Measurements from ENCODE around the gene USF1.
"Not testable (repeated sequence)": the region's sequence is repeated elsewhere in the genome, so short reads cannot be mapped to it uniquely, and the experiment has no call there.

The USF1 gene

DNA sequence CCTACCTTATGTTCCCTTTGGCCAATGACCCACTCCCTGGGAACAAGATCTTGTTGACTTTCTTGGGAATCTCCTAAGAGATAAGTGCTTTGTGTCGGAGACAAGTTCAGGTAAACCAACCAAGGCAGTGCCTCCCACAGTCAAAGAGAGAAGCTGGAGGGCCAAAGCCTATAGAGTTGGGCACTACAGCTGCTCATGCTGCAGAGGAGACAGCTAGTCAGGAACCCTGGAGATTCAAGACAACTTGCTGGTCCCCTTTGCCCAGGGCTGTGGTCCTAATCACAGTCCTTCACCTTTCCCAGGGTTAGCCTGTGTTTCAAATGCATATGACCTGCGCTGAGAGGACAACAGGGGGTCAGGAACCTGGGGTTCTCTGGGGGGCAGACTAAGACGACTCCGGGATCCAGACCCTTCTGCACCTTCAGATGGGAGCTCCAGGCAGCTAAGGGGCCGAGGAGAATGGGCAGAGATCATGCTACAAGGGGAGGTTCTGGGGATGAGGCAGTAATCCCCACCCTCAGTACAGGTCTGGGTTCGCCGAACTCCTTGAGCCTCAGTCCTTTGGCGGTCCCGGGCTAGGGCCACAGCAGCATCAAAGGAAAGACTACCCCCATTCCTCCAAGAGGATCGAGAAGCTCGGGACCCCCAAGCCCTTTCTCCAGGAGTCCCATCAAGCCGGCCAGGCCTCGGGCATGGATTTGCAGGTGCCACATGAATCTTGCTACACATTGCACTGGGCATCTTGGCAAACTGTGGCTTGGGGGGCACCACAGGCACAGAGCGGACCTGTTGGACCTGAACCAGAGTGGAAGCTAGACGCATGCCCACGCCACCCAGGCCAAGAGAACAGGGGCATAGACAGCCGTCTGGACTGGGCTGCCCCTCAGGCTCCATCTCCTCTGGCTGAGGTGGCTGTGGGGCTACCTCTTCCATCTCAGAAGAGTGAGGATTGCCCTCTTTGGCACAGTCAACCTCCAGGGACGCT lies 2.0 kb upstream of the USF1 start:
- DNase-seq, result no peak

DNA sequence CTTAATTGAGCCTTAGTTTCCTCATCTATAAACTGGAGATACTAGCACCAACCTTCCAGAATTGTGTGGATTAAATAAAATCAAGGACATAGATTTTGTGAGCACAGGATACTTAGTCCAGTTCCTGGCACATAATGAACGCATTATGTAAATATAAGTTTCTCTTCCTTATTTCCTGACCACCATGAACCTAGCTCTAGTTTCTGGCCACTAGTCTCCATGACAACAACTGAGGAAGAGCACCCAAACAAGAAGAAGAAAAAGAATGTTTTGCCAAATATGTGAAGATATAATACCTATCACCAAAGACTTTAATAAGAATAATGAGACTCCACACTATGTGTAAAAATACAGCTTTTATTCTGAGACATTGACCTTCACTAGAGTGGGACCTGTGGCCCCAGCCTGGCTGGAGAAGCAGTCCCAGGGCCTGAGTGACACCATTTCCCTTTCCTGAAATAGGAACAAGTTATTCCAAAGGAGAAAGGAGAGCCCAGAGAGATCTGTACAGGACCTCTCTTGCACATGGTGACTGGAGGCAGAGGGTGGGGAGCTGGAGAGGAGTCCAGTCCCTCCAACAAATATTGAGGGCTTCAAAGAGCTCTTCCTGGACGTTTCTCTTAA lies 940 bp upstream of the USF1 start:
- no peak for DNase-seq

DNA sequence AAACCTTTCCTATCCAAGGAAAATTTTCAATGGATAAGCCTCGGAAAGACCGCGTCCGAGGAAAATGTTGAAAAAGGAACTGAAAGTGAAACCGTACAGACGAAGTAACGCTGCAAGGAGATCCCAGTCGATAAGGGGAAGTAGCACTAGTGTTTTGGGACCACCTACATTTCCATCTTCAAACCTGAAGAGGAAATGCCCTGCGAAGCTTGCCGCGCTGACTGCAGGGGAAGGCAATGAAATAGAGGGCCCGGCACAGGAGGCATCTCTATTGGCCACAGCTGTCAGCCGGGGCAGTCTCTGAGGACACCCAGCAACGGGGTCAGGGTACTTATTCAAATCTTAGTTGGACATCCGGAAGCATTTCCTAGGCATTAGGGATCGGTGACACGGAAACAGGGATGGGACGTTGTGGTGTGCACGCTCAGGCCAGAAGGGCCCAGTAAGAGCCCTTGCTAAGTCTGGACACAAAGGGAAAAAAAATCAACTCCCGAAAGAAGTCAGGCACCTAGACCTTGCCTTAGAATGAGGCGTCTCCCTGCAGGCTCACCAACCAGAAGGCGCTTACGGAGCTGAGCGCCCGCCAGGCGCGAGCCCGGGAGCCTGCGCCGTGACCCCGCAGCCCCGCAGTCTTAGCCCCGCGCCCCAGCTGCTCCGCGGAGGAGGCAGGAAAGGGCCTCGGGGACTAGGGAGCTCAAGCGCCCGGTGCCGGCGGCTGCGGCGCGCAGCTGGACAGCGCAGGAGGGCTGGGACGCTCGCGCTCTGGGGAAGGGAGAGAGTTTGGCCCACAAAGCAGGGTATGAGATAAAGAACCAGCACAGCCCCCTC lies 655 bp downstream of the USF1 start:
- peak; percentile 53 for DNase-seq

DNA sequence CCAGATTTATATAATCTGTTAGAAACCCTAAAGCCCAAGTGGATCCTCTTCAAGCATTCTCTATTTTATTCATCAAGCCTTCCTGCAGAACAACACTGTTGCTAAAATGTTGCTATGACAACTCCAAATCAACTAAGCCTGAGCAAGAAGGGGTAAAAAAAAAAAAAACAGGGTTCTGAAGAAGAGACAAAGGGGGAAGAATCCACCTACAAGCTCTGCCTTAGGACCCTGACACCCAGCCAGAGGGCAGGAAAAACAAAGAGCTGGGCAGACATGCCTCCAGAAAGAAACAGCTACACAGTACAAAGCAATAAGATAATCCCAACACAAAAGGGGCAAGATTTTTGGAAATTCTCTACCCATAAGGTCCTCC lies 1.3 kb downstream of the USF1 start:
- no peak for DNase-seq

DNA sequence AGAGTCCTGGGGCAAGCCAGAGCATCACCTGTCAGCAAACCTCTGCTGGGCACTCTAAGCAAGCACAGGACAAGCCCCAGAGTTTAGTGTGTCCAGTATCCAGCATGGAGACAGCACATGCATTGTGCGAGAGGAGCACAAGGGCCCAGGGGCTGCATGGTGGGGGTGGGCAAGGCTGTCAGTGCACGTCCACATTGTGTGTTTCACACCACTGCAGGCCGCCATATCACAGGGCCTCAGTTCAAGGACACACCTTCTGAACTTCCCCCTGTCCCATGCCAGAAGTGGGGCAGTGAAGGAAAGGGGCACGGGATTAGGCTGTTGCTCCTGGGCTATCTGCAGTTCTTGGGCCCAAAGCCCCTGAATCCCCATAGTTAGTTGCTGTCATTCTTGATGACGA lies 6.2 kb downstream of the USF1 start:
- DNase-seq, result no peak

DNA sequence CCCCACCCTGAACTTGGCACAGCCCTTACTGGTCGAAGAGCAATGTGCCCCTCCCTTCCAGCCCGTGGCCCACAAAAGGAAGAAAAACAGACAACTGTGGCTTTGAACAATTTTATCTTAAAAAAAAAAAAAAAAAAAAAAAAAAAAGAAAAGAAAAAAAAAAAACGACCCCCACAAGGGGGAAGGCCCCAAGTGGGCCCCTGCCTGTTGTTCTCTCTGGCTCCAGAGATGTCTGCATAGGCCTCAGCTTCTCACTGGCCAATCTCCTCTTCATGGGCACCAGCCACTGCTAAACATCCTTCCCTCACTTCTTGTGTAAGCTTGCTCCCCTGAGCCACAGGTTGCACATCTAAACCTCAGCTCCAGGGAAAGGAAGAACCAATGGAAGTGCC lies 6.6 kb downstream of the USF1 start:
- DNase-seq, result no peak

DNA sequence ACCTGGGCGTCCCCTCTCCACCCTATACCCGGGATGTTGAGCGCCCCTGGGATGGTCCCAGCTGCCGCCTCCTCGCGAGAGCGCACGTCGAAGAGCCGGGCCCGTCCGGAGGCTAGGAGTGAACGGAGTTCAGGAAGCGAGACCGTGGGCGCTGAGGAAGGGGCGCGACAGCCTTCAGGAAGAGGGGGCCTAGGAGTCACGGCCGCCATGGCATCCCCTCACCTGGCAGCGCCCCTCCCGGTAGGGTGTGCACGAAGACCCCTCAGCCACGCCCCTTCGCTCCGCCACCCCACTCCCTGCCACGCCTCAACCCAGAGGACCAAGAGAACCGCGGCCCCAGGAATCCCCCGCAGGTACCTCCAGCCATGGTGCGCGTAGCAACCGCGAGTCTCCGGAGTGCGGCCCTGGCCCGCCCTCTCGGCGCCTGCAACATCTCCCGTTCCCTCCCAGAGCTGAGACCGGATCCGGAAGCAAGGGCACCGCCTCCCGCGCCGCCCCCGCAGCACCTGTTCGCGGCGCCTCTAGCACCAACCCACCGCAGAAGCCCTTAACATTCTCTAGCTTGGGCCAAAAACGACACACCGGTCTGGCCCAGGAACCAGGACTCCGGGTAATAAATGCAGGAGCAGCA lies 7.1 kb downstream of the USF1 start, which contains the start of gene TSTD1:
TSTD1 (minus strand) TSS at position 442 of the 631 bp plus-strand sequence; CDS start at position 367, 75 bp downstream.
- DNase-seq, result peak; percentile 91

DNA sequence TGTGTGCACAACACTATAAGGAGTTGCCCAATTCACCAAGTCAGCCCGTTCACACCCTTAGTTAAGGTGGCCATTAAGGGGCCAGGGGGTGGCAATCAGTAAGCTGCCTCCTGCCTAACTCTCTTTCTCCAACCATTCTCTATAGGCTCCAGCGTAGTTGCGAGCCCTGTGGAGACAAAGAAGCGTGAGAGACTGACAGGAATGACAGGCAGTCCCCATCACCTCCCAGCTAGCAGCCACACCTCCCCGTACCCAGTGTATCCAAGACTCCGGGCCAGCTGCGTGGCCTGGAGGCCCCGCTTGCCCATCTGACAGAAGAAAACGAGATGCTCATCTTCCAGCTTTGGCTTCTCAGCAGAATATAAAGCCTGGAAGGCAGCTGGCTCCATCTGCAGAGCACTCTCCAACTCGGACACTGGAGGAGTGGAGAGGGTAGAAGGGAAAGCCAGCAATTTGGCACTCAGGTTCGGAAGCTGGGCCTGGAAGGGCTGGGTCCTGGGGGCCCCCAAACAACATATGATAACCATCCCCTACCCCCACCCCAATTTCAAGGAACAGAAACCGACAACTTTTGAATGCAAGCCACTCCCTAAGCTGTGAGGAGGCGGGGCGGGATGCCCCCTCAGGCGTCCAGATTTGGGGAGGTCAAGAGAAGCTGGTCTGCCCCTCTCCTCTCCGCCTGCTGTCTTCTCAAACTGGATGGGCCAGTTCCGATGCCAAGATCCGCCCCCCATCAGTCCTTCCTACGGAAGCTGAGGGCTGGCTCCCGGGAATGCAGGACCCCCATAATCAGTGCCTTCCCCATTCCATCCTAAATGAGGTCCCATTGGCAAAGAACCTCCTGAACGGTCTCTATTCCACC lies 7.9 kb downstream of the USF1 start:
- DNase-seq, result no peak

DNA sequence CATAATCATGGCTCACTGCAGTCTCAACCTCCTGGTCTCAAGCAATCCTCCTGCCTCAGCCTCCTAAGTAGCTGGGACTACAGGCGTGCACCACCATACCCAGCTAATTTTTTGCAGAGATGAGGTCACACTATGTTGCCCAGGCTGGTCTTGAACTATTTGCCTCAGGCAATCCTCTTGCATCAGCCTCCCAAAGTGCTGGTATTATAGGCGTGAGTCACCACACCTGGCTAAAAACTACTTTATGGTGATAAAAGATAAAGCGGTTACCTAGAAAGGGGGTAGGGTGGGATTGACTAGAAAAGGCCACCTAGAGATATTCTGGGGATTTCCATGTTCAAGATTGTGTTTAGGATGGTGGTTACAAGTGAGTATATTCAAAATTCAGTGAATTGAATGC lies 12.0 kb downstream of the USF1 start:
- no peak for DNase-seq

DNA sequence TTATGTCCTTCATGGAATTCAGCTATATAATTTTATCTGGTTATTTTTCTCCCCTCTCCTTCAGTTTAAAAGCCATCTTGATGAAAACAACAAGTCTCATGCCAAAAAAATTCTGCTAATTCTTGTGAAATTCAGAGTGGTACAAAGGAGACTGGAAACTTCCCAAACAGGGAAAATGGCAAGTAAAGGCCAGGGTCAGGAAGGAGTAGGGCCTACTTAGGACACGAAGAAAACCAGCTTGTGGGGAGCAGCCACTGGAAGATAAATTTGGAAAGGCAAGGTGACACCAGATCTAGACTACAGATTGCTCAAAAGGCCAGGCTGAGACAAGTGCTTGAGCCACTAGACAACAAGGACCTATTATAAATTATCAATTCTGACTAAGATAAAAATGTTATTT lies 13.4 kb downstream of the USF1 start:
- DNase-seq, result no peak

DNA sequence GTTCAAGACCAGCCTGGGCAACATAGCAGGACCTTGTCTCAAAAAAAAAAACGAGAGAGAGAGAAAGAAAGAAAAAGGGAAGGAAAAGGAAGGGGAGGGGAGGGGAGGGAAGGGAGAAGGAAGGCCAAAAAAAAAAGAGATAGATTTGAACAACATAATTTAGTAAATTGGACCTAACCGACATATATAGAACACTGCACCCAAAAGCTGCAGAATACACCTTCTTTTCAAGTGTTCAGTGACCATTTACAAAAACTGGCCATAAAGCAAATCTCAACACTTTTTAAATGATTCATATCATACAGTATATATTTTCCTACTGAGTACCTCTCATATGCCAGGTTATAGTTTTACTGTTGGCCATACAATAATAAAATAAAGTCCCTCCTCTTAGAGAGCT lies 13.9 kb downstream of the USF1 start:
- DNase-seq, result no peak

DNA sequence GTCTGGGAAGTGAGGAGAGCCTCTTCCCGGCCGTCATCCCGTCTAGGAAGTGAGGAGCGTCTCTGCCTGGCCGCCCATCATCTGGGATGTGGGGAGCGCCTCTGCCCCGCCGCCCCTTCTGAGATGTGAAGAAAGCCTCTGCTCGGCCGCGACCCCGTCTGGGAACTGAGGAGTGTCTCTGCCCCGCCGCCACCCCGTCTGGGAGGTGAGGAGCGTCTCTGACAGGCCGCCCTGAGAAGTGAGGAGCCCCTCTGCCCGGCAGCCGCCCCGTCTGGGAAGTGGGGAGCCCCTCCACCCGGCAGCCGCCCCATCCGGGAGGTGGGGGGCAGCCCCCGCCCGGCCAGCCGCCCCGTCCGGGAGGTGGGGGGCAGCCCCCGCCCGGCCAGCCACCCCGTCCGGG lies 16.3 kb downstream of the USF1 start:
- not testable (repeated sequence) for DNase-seq

DNA sequence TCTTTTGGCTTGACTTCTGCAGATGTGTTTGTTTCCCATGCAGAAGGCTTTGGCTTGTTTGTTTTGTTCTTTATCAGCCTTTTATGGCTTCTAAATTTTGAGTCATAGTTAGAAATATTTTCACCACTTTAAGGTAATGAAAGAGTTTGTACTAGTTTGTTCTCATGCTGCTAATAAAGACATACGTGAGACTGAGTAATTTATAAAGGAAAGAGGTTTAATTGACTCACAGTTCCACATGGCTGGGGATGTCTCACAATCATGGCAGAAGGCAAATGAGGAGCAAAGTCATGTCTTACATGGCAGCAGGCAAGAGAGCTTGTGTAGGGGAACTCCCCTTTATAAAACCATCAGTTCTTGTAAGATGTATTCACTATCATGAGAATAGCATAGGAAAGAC lies 18.8 kb downstream of the USF1 start:
- peak; percentile 36 for DNase-seq

DNA sequence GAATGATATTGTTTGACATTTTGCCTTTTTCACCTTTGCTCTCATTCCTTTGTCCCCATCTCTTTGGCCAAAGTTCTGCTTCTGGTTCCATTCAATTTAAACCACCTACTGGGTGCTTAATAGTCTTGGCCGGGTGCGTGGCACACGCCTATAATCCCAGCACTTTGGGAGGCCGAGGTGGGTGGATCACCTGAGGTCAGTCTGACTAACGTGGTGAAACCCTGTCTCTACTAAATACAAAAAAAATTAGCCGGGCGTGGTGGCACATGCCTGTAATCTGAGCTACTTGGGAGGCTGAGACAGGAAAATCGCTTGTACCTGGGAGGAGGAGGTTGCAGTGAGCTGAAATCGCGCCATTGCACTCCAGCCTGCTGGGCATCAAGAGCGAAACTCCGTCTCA lies 23.3 kb downstream of the USF1 start:
- not testable (repeated sequence) for DNase-seq

DNA sequence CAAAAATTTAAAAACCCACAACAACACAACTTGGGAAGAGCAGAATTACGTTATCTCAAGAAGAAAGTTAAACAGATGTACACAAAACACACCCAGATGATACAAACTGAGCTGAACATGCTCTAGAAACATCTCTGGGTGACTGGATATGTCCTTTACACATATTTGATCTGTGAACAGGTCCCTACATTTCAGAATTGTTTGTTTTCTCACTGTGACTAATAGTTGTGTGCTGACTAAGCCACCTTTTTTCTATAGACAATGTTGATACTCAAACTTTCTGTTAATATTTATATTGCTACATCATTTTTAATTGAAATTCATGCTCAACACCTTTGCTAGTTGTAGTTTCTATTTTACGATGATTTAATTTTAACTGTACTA lies 23.8 kb downstream of the USF1 start:
- DNase-seq, result no peak

DNA sequence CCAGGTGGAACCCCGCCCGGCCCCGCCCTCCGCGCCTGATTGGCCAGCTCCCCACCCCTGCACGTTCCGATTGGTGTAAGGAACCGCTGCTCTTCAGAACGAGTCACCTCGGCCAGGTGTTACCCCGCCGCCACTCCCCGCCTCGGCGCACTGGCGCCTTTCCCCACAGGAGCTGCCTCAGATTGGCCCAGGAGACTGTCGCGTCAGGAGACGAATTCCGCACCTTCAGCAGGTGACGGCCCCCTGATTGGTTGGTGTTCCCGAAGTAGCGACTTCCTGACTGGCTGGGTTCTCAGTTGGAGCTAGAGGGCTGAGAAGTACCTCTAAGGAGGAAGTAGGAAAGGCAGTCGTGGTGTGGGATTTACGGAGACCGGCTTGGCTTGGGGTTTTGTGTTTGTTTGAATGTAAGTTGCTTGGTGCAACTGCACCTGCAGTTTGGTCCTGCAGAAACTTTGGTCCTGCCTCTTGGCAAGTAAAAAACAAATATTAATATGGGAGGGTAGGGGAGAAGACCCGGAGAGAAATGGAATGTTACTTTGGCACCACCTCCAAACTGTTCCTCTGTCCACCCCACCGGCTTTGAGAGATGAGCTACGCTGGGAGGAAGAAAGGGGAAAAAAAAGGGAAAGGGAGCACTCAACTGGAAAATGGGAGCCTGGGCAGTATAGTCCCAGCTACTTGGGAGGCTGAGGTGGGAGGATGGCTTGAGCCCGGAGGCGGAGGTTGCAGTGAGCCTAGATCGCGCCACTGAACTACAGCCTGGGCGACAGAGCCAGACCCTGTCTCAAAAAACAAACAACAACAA lies 24.4 kb downstream of the USF1 start:
- DNase-seq, result peak; percentile 83

DNA sequence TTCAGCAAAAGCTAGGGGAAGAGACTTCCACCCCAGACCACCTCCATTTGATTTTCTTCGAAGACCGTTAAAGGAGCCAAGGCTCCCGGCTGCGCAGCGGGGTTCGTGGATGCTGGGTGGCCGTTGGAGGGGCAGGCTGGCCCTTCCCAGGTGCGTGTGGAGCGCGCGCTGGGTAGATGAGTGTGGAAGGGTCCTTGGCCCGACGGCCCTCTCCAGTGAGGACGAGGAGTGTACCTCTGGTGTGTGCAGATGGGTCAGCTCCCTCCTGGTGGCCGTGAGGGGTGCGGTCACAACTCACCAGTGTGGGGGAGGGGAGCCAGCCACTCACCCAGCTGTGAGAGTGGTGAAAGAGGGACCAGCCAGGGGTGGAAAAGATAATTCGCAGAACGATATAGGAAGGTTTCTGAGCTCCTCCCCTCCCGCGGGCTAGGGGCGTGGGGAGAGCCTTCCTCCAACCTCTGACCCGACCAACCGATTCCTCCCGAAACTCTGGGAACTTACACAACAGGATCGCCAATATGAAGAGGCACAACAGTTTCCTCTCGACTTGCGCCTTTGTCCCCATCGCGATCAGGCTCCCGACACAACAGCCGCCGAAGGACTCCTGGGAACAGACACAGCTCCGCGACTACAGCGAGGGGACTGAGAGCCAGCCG lies 25.1 kb downstream of the USF1 start, which contains the start of gene F11R:
F11R (minus strand) TSS at position 644 of the 656 bp plus-strand sequence; CDS start at position 565, 79 bp downstream.
- DNase-seq, result no peak

DNA sequence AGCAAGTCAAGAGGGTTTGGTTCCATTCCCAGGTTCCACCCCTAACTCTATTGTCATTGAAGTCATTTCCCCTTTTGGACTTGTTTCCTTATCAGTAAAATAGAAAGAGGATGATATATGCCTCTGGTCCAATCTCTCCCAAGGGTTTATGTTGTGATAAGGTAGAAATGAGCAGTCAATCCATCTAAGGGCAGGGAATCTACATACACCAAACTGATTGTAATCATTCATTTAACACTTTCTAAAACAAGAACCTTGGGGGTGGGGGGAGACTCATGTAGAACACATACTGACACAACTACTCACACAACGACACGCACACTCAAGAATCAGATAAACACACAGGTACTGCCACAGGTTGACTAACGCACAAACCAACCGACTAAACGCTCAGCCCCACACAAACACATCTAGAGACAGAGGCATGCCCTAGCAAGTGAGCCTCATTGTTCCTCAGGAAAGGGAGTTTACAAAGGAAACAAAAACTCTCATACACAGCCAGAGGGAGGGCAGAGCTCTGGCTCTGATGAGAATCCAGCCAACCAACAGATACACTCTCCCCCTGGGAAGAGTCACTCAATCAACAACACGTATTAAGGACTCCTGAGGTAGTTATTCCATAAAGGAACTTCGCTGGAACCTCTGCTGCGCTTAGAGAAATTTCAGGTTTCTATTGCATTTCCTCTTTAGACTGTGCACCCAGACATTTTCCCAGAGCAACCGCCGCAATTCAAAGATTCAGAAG lies 25.9 kb downstream of the USF1 start:
- DNase-seq, result no peak

DNA sequence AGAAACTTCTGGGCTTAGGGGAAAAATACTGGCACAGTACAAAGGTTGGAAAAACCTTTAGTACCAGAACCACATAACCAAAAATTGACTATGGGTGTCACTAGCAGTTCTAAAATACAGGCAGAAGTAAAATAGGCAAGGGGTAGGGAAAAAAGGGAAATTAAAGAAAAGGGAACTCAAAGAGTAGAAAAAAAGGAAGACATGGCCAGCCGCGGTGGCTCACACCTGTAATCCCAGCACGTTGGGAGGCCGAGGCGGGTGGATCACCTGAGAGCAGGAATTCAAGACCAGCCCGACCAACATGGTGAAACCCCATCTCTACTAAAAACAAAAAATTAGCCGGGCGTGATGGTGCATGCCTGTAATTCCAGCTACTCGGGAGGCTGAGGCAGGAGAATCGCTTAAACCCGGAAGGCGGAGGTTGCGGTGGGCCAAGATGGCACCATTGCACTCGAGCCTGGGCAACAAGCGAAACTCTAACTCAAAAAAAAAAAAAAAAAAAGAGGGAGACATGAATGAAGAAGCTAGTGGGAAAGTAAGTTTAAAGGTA lies 26.6 kb downstream of the USF1 start:
- not testable (repeated sequence) for DNase-seq

Measured in activated naive CD4-positive, alpha-beta T cell treated with Interleukin-2 at 50 U/mL for 16 hours (primary cell).